Psoas muscle (tissue), 8 donors: Measurements from ENCODE around the gene ZNF343. TPM values are rescaled to one million over a fixed set of nuclear protein-coding genes. Genes with fewer than 3 reads are reported as not detected.

Source experiments
- ATAC-seq, 4 donors: fragments of 200-7000 bp; cut with Tn5 transposase; one replicate each; pipeline ENCODE4 v1.9.1; 2020; ENCODE audit warnings: moderate library complexity in 3 of 4, mild to moderate bottlenecking in 2 of 4
- DNase-seq, 2 donors: peaks; one replicate each; pipeline ENCODE4 v3.0.0-alpha.2; 2020
- H3K27ac ChIP-seq: fragments of 200-600 bp; one replicate; pipeline ENCODE4 v1.8.0; 2022
- H3K27me3 ChIP-seq, 3 donors: fragments of 200-600 bp in 1 of 3; one replicate each; pipeline versions ENCODE4 v1.6.1 to v1.8.0; 2013 to 2022; ENCODE audit warnings: low read length in 2 of 3, mild to moderate bottlenecking in 2 of 3, moderate library complexity in 1 of 3; ENCODE audit not compliant: insufficient read depth in 3 of 3
- H3K36me3 ChIP-seq, 2 donors: fragments of 200-600 bp in 1 of 2; one replicate each; pipeline versions ENCODE4 v1.6.1 to v1.8.0; 2013 to 2022; ENCODE audit warnings: low read depth in 1 of 2, mild to moderate bottlenecking in 1 of 2, moderate library complexity in 1 of 2; ENCODE audit not compliant: insufficient read depth in 1 of 2
- H3K4me1 ChIP-seq: fragments of 200-600 bp; one replicate; pipeline ENCODE4 v1.8.0; 2022
- H3K4me3 ChIP-seq: fragments of 200-600 bp; one replicate; pipeline ENCODE4 v1.8.0; 2022; ENCODE audit warnings: mild to moderate bottlenecking
- H3K9me3 ChIP-seq: fragments of 200-600 bp; one replicate; pipeline ENCODE4 v1.8.0; 2022
- WGBS, 3 donors: extraction: QIAGEN DNeasy Blood & Tissue Kit; methylation state at CpG; one replicate each; pipeline versions ENCODE4 v1.1.6 to v1.1.7; 2013; 5-methylcytosine and 5-hydroxymethylcytosine counted together
- intact Hi-C, 2 donors: fragments of 100-400 bp; cut with DNase I; formaldehyde crosslinking; loops; one replicate each; pipeline versions ENCODE4 v1.11.0 to v1.14.2; 2022
- polyA plus RNA-seq, 3 donors: library from polyadenylated mRNA; stranded (reverse); fragments of 200-250 nt; gene quantifications; one replicate each; pipeline ENCODE4 v1.2.3, GENCODE V29; 2013
- total RNA-seq, 4 donors: library from RNA; stranded (reverse); fragmentation: NEBNext Ultra II Directional in 2 of 4; extraction: Animal tissue kit (Norgen Biotek cat#: 25700) in 2 of 4; gene quantifications; one replicate each; pipeline versions ENCODE4 v1.2.1 to v1.2.4, GENCODE V29; 2021 to 2023
- TF ChIP-seq, protein P1 (sequence below): fragments of 200-600 bp; IDR thresholded peaks from one replicate; pipeline ENCODE4 v1.8.0; 2022; ENCODE audit warnings: antibody characterized with exemption
- donor health status: healthy with polysubstance abuse.
- donor health status: DM: no; HTN: no; CAD: no; lungs with moderate emphysema.
- donor health status: Bipolar disorder and iron deficiency.
- donor health status: healthy.
- donor health status: DM: yes; HTN: yes; CAD: no.
- donor health status: DM: no; HTN: no; CAD: no.
- donor health status: DM: no; HTN: no; CAD: no.
- donor health status: DM: yes; HTN: yes; CAD: no.

Gene ZNF343
- total and polyA plus RNA-seq, 7 donors = 6.4 to 15.3 (median 10.0) TPM

DNA sequence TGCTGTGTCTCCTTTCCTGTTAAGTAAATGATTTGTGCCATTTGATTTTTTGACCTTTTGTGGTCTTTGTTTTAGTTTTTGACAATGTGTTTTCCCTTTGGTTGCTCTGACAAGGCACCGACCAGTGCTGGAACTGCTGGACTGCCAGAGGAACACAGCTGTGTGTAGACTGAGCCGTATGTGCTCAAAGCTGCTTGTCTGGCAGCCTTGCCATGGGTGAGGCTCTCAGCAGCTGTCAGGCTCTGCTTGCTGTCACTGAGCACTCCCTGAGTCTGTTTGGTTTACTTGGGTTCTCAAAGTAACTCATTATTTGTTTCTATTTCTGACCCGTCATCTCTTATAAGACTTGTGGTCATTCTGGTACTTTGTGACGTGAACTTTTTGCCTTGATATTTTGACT lies 23.1 kb downstream of the ZNF343 start:
- ATAC-seq = peak in 1 of 4 donors; percentile 38
- no peak overlapping the region for H3K27ac ChIP-seq
- WGBS, 3 donors = 48 to 68% (median 60%) methylated on average over 4 of the region's 4 CpGs

DNA sequence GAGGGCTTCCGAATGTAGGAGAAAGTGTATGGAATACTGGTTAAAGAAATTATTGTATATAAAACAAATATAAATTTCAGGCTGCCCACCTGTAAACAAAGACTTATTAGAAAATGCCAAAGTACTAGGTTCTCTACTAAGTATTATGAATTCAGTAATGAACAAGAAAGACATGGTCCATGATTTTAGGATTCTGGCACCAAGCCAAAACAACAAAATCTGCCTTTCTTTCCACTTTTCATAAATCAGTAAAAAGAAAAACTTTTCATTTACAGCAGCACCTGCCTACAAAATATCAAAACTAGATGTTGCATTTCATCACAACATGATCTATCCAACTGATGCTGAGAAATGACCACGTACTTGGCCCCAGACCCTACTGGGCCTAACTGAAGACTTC lies 23.6 kb downstream of the ZNF343 start:
- ATAC-seq (no peak), DNase-seq (no peak)
- no peak overlapping the region for H3K27ac ChIP-seq

More for the DNA sequence above, 23.1 kb downstream of the ZNF343 start:
- intact Hi-C loops = no loop called here
- H3K36me3 ChIP-seq = peaks cover 7 to 98% of the 10 kb centered on the region in 2 donors
- H3K4me1 ChIP-seq = no peaks in the 10 kb centered on the region
- no peak for DNase-seq
- TF ChIP-seq, protein P1, sequence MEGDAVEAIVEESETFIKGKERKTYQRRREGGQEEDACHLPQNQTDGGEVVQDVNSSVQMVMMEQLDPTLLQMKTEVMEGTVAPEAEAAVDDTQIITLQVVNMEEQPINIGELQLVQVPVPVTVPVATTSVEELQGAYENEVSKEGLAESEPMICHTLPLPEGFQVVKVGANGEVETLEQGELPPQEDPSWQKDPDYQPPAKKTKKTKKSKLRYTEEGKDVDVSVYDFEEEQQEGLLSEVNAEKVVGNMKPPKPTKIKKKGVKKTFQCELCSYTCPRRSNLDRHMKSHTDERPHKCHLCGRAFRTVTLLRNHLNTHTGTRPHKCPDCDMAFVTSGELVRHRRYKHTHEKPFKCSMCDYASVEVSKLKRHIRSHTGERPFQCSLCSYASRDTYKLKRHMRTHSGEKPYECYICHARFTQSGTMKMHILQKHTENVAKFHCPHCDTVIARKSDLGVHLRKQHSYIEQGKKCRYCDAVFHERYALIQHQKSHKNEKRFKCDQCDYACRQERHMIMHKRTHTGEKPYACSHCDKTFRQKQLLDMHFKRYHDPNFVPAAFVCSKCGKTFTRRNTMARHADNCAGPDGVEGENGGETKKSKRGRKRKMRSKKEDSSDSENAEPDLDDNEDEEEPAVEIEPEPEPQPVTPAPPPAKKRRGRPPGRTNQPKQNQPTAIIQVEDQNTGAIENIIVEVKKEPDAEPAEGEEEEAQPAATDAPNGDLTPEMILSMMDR = no peak
- H3K9me3 ChIP-seq = no peaks in the 10 kb centered on the region
- H3K4me3 ChIP-seq = no peak overlapping the region
- H3K27me3 ChIP-seq = no peaks in the 10 kb centered on the region

DNA sequence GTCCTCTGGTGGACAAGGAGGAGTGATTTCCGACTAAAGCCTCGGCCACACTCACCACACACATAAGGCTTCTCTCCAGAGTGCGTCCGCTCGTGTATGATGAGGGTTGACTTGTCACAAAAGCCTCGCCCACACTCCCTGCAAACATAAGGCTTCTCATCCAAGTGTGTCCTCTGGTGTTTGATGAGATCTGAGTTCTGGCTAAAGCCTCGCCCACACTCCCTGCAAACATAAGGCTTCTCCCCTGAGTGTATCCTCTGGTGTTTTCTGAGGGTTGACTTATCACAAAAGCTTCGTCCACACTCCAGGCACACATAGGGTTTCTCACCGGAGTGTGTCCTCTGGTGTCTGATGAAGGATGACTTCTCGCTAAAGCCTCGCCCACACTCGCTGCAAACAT lies 25.2 kb downstream of the ZNF343 start:
- DNase-seq (no peak), ATAC-seq (no peak)
- intact Hi-C loops = no loop called here
- H3K9me3 ChIP-seq = no peaks in the 10 kb centered on the region
- H3K4me3 ChIP-seq = no peak overlapping the region
- H3K27me3 ChIP-seq = no peaks in the 10 kb centered on the region
- no peaks in the 10 kb centered on the region for H3K4me1 ChIP-seq
- peaks cover 7 to 84% of the 10 kb centered on the region in 2 donors for H3K36me3 ChIP-seq
- WGBS, 3 donors = 96% methylated on average over 12 of the region's 12 CpGs
- H3K27ac ChIP-seq = no peak overlapping the region
- TF ChIP-seq, protein P1 = no peak

More for the DNA sequence above, 23.6 kb downstream of the ZNF343 start:
- 81 to 95% (median 87%) methylated on average over 2 of the region's 2 CpGs for WGBS, 3 donors
- Histone ChIP-seq H3K4me1 (no peaks in the 10 kb centered on the region), H3K9me3 (no peaks in the 10 kb centered on the region), H3K36me3 (peaks cover 7 to 98% of the 10 kb centered on the region in 2 donors), H3K27me3 (no peaks in the 10 kb centered on the region), H3K4me3 (no peak overlapping the region)
- intact Hi-C loops = no loop called here
- TF ChIP-seq, protein P1 = no peak

DNA sequence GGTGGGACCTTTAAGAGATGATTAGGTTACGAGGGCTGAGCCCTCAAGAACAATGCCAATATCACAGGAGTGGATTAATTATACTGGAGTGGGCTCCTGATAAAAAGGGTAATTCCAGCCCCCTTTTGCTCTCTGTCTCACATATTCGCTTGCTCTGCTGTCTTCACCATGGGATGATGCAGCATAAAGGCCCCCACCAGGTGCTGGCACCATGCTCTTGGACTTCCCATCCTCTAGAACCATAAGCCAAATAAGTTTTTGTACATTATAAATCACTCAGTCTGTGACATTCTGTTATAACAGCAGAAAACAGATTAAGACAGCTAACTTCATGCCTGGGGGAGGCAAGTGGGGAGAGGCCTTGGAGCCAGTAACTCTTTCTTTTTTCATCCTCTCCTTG lies 28.3 kb downstream of the ZNF343 start:
- ATAC-seq = no peak
- peaks cover 7 to 56% of the 10 kb centered on the region in 2 donors for H3K36me3 ChIP-seq
- 96 to 99% (median 98%) methylated on average over 2 of the region's 2 CpGs for WGBS, 3 donors

More for the DNA sequence above, 28.3 kb downstream of the ZNF343 start:
- Histone ChIP-seq H3K27me3 (no peaks in the 10 kb centered on the region), H3K4me3 (no peak overlapping the region), H3K27ac (no peak overlapping the region), H3K9me3 (no peaks in the 10 kb centered on the region), H3K4me1 (no peaks in the 10 kb centered on the region)
- no peak for DNase-seq
- TF ChIP-seq, protein P1 = no peak
- intact Hi-C loops = no loop called here
